Neural cell (in vitro differentiated cells): ENCODE results near the gene CC2D1A.

Source experiments
- CTCF ChIP-seq: fragments of 450-650 bp; IDR thresholded peaks from 2 replicates; pipeline ENCODE4 v1.5.1; 2014; ENCODE audit warnings: antibody characterized with exemption, mild to moderate bottlenecking, moderate library complexity; ENCODE audit not compliant: poor library complexity, severe bottlenecking
- EP300 ChIP-seq: fragments of 450-650 bp; conservative IDR thresholded peaks from 2 replicates; pipeline ENCODE4 v1.6.1; 2014; ENCODE audit warnings: antibody characterized with exemption, mild to moderate bottlenecking, moderate library complexity; ENCODE audit not compliant: poor library complexity, severe bottlenecking
- EZH2 ChIP-seq: fragments of 200-600, 300-800 bp; shearing (Covaris generic), sonication (generic); IDR thresholded peaks from 2 replicates; pipeline ENCODE4 v1.6.1; 2014; ENCODE audit warnings: antibody characterized with exemption, low read length, borderline replicate concordance, mild to moderate bottlenecking; ENCODE audit not compliant: insufficient read depth, poor library complexity, severe bottlenecking
- POLR2AphosphoS5 ChIP-seq: IDR thresholded peaks from 2 replicates; pipeline ENCODE4 v1.6.1; 2012
- RAD21 ChIP-seq: fragments of 450-650 bp; conservative IDR thresholded peaks from 2 replicates; pipeline ENCODE4 v1.6.1; 2014; ENCODE audit warnings: antibody characterized with exemption, mild to moderate bottlenecking, moderate library complexity
- REST ChIP-seq: IDR thresholded peaks from 2 replicates; pipeline ENCODE4 v1.6.1; 2012; ENCODE audit warnings: borderline replicate concordance
- TAF1 ChIP-seq: IDR thresholded peaks from 2 replicates; pipeline ENCODE4 v1.6.1; 2012; ENCODE audit warnings: low read depth

- no peak for TF ChIP-seq EZH2
- TF ChIP-seq CTCF = no peak
- TF ChIP-seq POLR2AphosphoS5 = no peak
- TF ChIP-seq RAD21 = no peak
- no peak for TF ChIP-seq REST
- TF ChIP-seq EP300 = no peak
- no peak for TF ChIP-seq TAF1
Measured at GRCh38 chr19:13918726-13919411, 12.9 kb downstream of the CC2D1A start.
